ENCODE data around the gene SPAG17.

The SPAG17 gene

GRCh38 chr1:118118873-118119463 lies 66.1 kb downstream of the SPAG17 start:
- DNase-seq (ENCODE audit: low read depth) = no peak

- DNase-seq (ENCODE audit: low read depth) = no peak
These were observed 66.6 kb downstream of the SPAG17 start for GRCh38 chr1:118118469-118118868.

GRCh38 chr1:118117521-118117920 lies 67.5 kb downstream of the SPAG17 start:
- DNase-seq (ENCODE audit: low read depth) = no peak

GRCh38 chr1:118116909-118117308 lies 68.1 kb downstream of the SPAG17 start:
- DNase-seq (ENCODE audit: low read depth) = no peak

- no peak for DNase-seq (ENCODE audit: low read depth)
These were observed 68.6 kb downstream of the SPAG17 start for GRCh38 chr1:118116401-118116800.

- DNase-seq (ENCODE audit: low read depth) = no peak
These were observed 69.3 kb downstream of the SPAG17 start for GRCh38 chr1:118115567-118116295.

- no peak for DNase-seq (ENCODE audit: low read depth)
These were observed 71.8 kb downstream of the SPAG17 start for GRCh38 chr1:118113261-118113660.

GRCh38 chr1:118110580-118110979 lies 74.4 kb downstream of the SPAG17 start:
- DNase-seq (ENCODE audit: low read depth) = no peak

GRCh38 chr1:118104951-118105350 lies 80.1 kb downstream of the SPAG17 start:
- no peak for DNase-seq (ENCODE audit: low read depth)

GRCh38 chr1:118102445-118102844 lies 82.6 kb downstream of the SPAG17 start:
- no peak for DNase-seq (ENCODE audit: low read depth)

- no peak for DNase-seq (ENCODE audit: low read depth)
These were observed 83.0 kb downstream of the SPAG17 start for GRCh38 chr1:118101999-118102398.

- no peak for DNase-seq (ENCODE audit: low read depth)
These were observed 83.5 kb downstream of the SPAG17 start for GRCh38 chr1:118101515-118101844.

- DNase-seq (ENCODE audit: low read depth) = no peak
These were observed 84.1 kb downstream of the SPAG17 start for GRCh38 chr1:118100686-118101514.

GRCh38 chr1:118099686-118100085 lies 85.3 kb downstream of the SPAG17 start:
- DNase-seq (ENCODE audit: low read depth) = no peak

- no peak for DNase-seq (ENCODE audit: low read depth)
These were observed 87.2 kb downstream of the SPAG17 start for GRCh38 chr1:118097622-118098348.

GRCh38 chr1:118093017-118093416 lies 92.0 kb downstream of the SPAG17 start:
- no peak for DNase-seq (ENCODE audit: low read depth)

GRCh38 chr1:118090130-118090529 lies 94.9 kb downstream of the SPAG17 start:
- no peak for DNase-seq (ENCODE audit: low read depth)

GRCh38 chr1:118085365-118085764 lies 99.7 kb downstream of the SPAG17 start:
- no peak for DNase-seq (ENCODE audit: low read depth)

GRCh38 chr1:118084400-118084799 lies 100.6 kb downstream of the SPAG17 start:
- DNase-seq (ENCODE audit: low read depth) = no peak

GRCh38 chr1:118082984-118083383 lies 102.0 kb downstream of the SPAG17 start:
- no peak for DNase-seq (ENCODE audit: low read depth)

GRCh38 chr1:118081387-118081786 lies 103.6 kb downstream of the SPAG17 start:
- no peak for DNase-seq (ENCODE audit: low read depth)

GRCh38 chr1:118077331-118078045 lies 107.5 kb downstream of the SPAG17 start:
- no peak for DNase-seq (ENCODE audit: low read depth)

Data from stimulated activated CD8-positive, alpha-beta memory T cell treated with anti-CD3 and anti-CD28 coated beads, Interleukin-12 subunit alpha, Interleukin-12 subunit beta, amount 100 ng/mL, for 4 hours (primary cell).